Esophagus muscularis mucosa (tissue), 3 donors: ENCODE results near the gene ZSCAN31.
"Not testable (repeated sequence)": the region's sequence is repeated elsewhere in the genome, so short reads cannot be mapped to it uniquely, and the experiment has no call there.

Experiments
- POLR2A ChIP-seq: fragments of 450-650 bp; IDR thresholded peaks from one replicate; pipeline ENCODE4 v1.6.1; 2017; ENCODE audit warnings: antibody characterized with exemption, moderate library complexity, mild to moderate bottlenecking, low read depth
- TF ChIP-seq, protein P1 (sequence below), 3 experiments: fragments of 200-600 bp in 2 of 3; fragments of 450-650 bp in 1 of 3; sonication (generic) in 2 of 3; IDR thresholded peaks; one replicate each; pipeline ENCODE4 v1.5.1; 2017 to 2019; ENCODE audit warnings: antibody characterized with exemption in 3 of 3, mild to moderate bottlenecking in 2 of 3, moderate library complexity in 1 of 3

DNA sequence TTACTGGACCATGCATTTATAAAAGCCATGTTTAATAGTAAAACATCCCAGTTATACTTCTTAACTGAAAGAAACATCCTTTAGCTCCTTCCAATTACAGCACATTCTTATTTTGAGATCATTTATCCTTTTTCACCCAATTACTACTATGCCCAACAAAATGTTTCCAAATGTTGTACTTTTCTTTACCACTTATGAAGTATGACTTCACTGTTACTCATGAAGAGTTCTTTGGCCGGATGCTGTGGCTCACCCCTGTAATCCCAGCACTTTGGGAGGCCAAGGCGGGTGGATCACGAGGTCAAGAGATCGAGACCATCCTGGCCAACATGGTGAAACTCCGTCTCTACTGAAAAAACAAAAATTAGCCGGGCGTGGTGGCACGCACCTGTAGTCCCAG lies 18.1 kb downstream of the ZSCAN31 start:
- TF ChIP-seq, protein P1, sequence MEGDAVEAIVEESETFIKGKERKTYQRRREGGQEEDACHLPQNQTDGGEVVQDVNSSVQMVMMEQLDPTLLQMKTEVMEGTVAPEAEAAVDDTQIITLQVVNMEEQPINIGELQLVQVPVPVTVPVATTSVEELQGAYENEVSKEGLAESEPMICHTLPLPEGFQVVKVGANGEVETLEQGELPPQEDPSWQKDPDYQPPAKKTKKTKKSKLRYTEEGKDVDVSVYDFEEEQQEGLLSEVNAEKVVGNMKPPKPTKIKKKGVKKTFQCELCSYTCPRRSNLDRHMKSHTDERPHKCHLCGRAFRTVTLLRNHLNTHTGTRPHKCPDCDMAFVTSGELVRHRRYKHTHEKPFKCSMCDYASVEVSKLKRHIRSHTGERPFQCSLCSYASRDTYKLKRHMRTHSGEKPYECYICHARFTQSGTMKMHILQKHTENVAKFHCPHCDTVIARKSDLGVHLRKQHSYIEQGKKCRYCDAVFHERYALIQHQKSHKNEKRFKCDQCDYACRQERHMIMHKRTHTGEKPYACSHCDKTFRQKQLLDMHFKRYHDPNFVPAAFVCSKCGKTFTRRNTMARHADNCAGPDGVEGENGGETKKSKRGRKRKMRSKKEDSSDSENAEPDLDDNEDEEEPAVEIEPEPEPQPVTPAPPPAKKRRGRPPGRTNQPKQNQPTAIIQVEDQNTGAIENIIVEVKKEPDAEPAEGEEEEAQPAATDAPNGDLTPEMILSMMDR (IDR thresholded peaks at IDR 0.05), result not testable (repeated sequence)
- TF ChIP-seq POLR2A, result not testable (repeated sequence)
